Activated CD8-positive, alpha-beta memory T cell treated with anti-CD3 and anti-CD28 coated beads, Interleukin-2, amount 50 U/mL, for 24 hours (primary cell): ENCODE data around the gene RSL1D1.
"Not testable (repeated sequence)": the region's sequence is repeated elsewhere in the genome, so short reads cannot be mapped to it uniquely, and the experiment has no call there.

ENCODE experiments used
- DNase-seq: peaks from one replicate; pipeline ENCODE4 v3.0.0-alpha.2; 2020; ENCODE audit errors: extremely low read depth

Gene RSL1D1

DNA sequence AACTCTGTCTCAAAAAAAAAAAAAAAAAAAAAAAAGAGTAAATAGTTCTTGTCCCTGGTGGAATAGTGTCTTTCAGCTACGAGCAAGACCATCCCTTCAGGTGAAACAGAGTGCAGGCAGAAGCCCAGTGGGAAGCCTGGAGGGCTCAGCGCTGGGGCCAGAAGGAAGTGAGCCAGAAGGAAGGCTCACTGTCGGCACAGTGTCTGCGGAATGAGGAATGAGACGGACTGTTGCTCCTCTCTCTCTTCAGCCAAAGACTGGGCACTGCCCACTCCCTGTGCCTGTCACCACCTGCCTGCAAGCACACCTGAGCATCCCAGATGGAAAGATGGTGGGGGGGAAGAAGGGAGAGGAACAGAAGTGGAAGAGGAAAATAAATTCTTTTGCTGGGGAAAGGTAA, 7.5 kb downstream of the RSL1D1 start:
- DNase-seq: no peak

DNA sequence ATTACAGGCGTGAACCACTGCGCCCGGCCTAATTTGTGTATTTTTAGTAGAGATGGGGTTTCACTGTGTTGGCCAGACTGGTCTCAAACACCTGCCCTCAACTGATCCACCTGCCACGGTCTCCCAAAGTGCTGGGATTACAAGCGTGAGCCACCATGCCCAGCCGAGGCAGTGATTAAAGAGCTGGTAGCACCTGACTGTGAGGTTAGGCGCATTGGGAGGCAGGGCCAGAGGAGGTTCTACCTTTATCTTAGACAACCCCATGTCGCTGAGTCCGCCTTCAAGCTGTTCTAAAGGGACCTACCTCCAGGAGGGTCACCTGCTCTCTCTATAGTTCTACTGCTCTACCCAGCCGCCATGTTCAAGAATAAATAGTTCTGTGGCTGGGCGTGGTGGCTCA, 8.1 kb downstream of the RSL1D1 start:
- DNase-seq: no peak

DNA sequence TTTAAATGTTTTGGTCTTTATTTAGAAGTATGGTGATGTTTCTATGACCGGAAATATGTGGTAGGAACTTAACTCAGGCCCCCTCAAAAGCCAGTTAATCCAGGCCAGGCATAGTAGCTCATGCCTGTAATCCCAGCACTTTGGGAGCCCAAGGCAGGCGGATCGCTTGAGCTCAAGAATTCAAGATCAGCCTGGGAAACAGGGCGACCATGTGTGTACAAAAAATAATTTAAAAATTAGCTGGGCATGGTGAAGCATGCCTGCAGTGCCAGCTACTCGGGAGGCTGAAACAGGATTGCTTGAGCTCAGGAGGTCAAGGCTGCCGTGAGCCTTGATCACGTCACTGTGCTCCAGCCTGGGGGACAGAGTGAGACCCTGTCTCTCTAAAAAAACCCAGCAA, 10.3 kb downstream of the RSL1D1 start:
- DNase-seq: no peak

DNA sequence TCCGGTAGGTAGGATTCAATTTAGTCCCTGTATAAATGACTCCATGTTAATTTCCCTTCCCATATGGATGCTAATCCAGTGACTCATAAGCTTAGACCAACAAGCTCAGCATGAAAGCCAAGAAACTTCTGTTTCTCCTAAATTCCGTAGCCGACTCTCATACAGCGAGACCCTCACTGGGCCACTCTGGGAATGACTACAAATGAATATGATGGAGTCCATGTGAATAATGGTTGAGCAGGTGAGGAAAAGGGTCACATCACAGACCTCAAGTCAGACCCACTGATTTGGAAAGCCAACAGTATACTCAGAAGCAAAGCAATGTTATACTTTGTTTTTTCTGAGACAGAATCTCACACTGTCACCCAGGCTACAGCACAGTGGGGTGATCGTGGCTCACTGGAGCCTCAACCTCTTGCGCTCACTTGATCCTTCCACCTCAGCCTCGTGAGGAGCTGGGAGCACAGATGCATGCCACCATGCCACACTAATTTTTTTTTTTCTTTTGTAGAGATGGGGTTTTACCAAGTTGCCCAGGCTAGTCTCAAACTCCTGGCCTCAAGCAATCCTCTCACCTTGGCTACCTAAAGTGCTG, 14.6 kb downstream of the RSL1D1 start:
- no peak for DNase-seq

DNA sequence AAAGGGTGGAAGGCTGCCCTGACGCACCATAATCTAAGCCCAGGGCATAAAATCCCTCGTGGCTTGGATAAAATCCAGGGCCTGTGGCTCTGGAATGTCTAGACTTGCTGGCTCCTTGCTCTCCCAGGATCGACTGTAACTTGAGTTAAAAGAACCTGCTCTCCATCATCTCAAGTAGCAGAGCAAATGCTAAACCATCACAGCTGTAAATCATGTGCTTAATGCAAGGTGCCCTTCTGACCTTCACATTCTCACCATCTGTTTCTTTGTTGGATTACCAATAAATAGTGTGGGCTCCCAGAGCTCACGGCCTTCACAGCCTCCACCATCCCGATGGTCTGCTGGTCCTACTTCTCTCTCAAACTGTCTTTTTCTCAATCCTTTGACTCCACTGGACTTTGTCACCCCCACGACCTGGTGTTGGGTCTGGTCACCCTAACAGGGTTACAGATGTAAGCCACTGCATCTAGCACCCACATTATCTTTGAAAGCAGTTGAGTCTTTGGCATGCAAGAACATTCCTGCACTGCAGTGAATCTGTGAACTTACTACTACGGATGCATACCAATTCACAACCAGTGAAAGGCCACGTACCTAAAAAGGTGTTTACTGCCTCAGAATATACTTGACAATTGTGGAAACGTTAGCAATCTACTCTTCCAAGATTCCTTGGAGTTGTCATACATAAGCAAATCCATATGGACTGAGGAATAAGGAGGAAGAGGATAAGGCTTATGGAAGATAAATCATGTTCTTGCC, 15.3 kb downstream of the RSL1D1 start:
- DNase-seq: no peak

DNA sequence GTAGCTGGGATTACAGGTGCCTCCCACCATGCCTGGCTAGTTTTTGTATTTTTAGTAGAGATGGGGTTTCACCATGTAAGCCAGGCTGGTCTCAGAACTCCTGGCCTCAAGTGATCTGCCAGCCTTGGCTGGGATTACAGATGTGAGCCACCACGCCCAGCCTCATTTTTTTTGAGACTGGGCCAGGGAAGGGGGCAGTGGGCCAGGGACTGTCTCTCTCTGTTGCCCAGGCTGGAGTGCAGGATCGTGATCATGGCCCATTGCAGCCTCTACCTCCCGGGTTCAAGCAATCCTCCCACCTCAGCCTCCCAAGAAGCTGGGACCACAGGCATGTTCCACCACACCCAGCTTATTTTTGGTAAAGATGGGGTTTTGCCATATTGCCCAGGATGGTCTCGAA, 16.0 kb downstream of the RSL1D1 start:
- DNase-seq: no peak

DNA sequence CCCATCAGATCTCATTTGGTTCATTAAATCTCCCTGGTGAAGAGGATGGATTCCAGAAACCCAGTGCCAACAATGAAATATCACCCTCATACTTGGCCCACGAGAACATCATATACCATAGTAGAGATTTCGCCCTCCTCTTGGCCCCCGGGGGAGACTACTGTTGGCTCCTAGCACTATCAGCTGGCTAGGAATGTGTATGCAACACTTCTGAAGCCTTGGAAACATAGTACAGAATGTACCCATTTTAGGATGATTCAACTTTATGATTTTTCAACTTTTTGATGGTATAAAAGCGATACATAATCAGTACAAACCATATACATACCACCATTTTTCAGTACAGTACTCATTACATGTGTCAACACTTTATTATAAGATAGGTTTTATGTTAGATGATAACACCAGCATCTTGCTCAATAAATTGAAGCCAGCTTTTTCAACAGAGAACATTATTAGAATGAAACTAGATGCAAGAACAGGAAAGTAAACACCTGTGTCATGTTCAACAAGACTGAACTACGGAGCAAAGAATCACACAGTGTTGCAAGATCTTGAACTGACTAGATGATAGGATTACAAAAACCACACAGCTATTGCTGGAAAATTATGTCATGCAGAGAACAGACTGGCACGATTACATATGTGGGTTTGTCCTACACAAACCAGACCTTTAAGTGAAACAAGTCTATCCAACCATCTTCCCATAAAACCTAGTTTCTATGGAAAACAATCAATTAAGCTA, 17.2 kb downstream of the RSL1D1 start:
- no peak for DNase-seq

DNA sequence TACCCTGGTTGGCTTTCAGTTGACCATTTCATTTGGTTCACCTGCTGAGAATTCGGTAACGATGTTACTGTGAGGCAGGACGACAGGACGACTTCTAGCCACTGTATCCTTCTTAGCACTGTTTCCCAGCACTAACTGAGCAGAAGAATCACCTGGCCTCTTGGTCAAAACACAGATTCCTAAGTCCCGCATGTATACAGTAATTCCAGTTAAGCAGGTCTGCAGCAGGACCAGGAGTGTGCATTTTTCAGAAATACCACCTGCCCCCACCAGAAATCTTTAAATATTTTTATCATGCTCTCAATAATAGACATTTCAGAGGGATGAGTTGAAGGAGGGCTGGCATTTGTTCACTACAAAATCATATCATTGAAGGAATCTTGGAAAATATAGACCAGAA, 22.6 kb downstream of the RSL1D1 start:
- no peak for DNase-seq

DNA sequence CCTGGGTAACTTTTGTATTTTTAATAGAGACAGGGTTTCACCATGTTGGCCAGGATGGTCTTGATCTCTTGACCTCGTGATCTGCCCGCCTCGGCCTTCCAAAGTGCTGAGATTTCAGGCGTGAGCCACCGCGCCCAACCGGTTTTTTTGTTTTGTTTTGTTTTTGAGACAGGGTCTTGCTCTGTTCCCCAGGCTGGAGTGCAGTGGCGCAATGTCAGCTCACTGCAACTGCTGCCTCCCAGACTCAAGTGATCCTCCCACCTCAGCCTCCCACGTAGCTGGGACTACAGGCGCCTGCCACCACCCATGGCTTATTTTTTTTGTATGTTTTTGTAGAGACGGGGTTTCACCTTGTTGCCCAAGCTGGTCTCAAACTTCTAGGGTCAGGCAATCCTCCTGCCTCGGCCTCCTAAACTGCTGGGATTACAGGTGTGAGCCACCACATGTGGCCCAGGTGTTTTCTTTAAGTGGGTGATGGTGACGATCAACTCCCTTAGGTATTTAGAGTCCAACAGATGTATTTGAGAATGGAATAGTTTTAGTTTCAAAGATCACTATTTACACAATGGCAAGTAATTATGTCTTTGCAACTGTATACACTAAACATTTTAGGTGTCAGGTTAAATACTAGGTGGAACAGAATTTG, 25.7 kb downstream of the RSL1D1 start:
- DNase-seq: not testable (repeated sequence)

DNA sequence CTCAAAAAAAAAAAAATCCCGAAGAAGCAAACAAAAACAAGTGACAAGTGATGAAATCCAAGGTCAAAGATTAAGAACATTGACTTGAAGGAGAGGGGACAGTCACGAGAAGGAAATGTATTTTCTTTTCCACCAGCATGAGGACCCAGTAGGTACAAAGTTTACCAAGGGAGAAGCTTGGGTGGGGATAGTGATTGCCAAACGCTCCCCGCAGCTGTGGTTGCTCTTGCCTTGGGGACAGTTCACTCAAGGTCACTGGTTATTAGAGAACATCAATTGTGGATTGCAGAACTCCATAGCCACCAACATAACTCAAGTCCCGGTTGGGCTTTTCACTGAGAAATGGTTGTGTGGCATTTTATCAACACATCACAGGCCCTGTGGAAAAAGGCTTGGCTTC, 27.0 kb downstream of the RSL1D1 start:
- DNase-seq: no peak

DNA sequence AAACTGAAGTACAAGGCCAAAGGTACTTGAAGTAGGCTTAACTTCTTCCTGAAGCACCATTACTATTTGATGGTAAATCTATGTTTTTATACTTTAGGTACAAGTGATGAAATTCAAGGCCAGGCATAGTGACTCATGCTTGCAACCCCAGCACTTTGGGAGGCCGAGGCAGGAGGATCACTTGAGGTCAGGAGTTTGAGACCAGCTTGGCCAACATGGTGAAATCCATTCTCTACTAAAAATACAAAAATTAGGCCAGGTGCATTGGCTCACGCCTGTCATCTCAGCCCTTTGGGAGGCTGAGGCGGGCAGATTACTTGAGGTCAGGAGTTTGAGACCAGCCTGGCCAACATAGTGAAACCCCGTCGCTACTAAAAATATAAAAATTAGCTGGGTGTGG, 27.7 kb downstream of the RSL1D1 start:
- not testable (repeated sequence) for DNase-seq

DNA sequence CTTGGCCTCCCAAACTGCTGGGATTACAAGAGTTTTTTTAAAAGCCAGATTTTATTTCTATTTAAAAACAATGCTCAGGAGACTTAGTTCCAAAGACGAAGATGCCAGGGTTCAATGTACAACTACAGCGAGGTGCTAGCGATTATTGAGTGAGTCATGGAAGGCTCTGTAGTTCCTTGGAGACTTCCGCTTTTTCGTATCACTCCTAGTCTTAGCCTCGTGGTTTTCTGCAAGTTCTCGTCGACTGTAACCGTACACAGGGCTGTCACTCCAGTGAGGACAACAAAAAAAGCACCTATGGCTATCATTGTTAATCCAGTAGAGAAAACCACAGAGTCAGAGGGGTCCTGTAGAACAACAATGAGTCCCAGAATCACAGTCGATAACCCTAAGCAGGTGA, 31.5 kb downstream of the RSL1D1 start:
- no peak for DNase-seq

DNA sequence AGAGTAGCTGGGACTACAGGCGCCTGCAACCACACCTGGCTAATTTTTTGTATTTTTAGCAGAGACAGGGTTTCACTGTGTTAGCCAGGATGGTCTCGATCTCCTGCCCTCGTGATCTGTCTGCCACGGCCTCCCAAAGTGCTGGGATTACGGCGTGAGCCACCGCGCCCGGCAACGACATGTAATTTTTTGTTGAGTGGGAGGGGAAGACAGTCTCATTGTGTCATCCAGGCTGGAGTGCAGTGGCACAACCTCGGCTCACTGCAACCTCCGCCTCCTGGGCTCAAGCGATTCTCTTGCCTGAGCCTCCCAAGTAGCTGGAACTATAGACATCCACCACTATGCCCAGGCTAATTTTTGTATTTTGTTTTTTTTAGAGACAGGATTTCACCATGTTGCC, 32.4 kb downstream of the RSL1D1 start:
- not testable (repeated sequence) for DNase-seq

DNA sequence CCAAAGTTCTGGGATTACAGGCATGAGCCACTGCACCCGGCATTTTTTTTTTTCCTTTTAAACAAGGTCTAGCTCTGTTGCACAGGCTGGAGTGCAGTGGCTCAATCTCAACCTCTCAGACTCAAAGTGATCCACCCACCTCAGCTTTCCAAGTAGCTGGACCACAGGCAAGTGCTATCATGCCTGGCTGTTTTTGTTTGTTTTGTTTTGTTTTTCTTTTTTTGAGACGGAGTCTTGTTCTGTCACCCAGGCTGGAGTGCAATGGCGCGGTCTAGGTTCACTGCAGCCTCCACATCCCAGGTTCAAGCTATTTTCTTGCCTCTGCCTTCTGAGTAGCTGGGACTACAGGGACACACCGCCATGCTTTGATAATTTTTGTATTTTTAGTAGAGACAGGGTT, 35.2 kb downstream of the RSL1D1 start:
- DNase-seq: no peak

DNA sequence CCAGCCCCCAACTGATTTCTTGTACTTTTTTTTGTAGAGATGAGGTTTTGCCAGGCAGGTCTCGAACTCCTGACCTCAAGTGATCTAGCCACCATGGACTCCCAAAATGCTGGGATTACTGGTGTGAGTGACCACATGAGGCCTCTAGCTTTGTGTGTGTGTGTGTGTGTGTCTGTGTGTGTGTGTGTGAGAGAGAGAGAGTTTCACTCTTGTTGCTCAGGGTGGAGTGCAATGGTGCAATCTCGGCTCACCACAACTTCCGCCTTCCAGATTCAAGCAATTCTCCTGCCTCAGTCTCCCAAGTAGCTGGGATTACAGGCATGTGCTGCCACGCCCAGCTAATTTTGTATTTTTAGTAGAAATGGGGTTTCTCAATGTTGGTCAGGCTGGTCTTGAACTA, 36.5 kb downstream of the RSL1D1 start:
- not testable (repeated sequence) for DNase-seq

DNA sequence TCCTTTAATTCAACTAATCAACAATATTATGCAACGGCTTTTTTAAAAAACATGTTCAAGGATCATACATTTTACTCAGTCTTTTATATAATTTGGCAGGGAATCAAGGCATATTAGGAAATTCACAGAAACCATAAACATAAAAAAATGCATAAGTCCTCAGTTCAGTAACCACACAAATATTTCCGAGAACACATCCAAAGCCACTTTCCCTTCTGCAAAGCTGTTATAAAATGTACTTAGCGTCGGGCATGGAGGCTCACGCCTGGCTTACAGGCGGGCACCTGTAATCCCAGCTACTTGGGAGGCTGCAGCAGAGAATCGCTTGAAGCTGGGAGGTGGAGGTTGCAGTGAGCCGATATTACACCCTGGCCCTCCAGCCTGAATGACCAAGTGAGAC, 44.6 kb downstream of the RSL1D1 start:
- no peak for DNase-seq

DNA sequence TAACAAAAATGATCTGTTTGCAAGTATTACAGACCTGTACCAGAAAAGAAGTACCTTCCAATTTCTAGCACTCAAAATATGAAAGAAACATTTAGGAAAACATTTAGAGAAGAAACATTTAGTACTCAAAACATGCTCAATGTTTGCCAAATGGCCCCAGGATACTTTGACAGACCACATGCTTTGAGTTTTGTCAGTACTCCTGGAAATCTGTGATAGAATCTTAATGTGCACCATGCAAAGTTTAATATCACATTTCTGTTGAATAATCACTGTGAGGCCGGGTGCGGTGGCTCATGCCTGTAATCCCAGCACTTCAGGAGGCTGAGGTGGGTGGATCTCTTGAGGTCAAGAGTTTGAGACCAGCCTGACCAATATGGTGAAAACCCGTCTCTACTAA, 45.8 kb downstream of the RSL1D1 start:
- no peak for DNase-seq

DNA sequence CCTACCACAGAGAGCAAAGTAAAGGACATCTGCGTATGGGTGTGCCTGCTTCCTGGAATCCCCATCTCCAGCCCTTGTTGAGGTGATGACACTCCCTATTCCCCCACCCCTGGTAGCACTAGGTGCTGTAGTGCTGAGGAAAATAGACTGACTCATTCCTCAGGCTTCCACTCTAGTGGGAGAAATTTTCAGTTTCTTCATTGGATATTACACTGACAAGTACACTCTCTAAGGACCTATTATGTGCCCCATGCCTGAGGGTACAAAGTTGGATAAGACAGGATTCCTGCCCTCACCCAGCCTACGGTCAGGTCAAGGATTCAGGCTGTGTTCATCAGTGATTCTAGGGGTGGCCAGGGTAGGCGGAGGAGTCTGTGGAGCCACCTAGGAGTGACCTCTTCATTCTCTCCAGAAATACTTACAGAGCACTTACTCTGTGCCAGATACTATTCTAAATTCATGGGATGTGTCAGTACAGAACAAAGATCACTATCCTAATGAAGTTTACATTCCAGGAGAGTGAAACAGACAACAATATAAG, 49.8 kb downstream of the RSL1D1 start:
- DNase-seq: no peak

DNA sequence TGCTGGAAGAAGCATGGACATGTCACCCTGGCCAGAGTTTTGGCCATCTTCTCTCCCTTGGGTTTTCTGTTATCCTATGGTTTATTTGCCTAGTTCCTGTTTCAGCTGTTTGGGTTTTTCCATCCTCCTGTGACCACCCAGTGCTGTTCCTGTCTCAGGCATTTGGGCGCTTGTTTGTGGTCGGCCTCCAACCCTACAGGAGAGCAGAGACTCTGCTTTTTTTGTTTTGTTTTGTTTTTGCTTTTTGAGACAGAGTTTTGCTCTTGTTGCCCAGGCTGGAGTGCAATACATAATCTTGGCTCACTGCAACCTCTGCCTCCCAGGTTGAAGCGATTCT, 51.0 kb downstream of the RSL1D1 start:
- DNase-seq: no peak

DNA sequence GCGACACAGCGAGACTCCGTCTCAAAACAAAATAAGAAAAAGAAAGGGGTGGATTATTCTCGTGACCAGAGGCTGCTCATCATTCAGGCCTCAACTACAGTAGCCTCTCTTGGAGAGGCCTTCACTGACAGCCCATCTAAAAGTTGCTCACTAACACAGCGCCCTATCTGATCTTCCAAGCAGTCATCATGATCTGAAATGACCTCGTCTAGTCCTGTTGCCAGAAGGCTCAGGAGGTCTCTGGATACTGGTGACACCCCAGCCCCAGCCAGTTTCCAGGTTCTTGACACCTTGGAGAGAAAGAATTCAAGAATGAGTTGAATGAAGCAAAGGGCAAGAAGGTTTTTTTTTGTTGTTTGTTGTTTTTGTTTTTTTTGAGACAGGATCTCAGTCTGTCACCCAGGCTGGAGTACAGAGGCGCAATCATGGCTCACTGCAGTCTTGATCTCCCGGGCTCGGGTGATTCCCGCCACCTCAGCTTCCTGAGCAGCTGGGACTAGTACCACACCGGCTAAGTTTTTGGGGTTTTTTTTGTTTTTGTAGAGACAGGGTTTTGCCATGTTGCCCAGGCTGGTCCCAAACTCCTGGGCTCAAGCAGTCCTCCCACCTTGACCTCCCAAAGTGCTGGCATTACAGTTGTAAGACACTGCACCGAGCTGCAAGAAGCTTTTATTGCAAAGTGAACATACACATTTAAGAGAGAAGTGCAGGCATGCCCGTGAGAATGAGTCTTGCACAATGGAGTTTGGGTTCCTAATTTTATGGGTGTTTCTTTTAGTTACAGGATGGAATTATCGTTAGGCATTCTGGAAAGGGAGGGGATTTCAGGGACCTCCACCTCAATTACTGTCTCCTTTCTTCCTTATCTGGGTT, 51.6 kb downstream of the RSL1D1 start:
- no peak for DNase-seq

DNA sequence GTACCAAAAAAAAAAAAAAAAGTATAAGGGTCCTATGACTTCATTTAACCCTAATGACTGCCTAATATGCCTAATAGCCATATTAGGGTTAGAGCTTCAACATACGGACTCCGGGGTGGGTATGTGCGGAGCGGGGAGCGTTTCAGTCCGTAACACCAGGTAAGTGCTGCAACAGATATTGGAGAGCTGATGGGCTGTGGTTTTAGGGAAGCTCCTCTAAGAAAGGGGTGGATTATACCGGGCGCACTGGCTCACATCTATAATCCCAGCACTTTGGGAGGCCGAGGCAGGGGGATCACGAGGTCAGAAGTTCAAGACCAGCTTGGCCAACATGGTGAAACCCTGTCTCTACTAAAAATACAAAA, 52.3 kb downstream of the RSL1D1 start:
- DNase-seq: no peak

DNA sequence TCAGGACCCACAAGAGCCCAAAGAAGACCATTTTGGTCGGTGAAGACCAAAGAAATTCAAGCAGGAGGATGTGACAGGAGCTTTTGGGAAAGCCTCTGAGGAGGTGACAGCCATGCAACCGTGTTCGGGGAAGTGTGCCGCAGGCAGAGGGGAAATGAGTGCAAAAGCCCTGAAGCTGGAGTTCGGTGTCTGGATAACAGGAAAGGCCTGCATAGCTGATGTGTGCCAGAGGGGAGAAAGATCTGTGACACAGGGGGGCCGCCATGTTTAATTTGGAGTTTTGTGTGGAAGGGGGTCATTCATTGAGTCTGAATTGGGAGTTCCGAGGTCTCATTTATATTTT, 53.4 kb downstream of the RSL1D1 start:
- no peak for DNase-seq
